ENCODE measurements around the gene CCDC148.

Gene CCDC148

GRCh38 chr2:158182676-158183295, 273.8 kb downstream of the CCDC148 start:
- DNase-seq (ENCODE audit: extremely low read depth in 1 of 2, low read depth in 1 of 2): no peak

DNA sequence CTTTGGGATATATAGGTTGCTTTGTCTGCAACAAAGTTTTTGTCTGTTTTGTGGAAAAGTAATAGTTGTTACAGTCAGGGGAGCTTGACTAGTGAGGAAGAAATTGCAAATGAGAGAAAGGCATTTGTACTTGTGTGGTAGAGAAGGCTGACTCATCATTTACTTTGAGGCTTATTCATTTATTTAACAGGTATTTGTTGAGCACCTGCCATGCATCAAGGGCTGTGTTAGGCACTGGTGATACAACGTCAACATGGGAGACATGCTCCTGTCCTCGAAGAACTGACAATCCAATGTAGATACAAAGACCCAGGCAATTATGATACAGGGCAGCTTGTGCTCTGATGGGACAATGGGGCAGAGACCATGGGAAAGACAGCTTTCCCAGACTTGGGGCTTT, 275.4 kb downstream of the CCDC148 start:
- DNase-seq (ENCODE audit: extremely low read depth in 1 of 2, low read depth in 1 of 2): no peak

DNA sequence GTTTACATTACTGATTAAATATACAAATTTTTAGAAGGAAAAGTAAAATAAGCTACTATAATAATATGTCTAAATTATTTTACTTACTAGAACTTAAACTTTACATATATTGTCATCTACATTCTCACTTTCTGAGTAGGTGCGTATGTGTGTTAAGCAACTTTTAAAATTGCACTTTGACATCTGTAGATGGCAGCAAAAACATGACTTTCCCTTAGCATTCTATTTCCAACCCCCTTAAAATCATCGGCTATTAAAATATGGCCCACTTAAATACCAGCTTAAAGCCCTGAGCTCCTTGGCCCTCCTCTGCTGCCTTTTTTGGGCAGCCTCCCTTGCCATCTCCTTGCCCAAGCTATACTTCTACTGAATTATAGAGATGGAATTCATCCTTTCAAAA, 276.9 kb downstream of the CCDC148 start:
- no peak for DNase-seq (ENCODE audit: extremely low read depth in 1 of 2, low read depth in 1 of 2)

GRCh38 chr2:158178646-158179045, 277.9 kb downstream of the CCDC148 start:
- DNase-seq (ENCODE audit: extremely low read depth in 1 of 2, low read depth in 1 of 2): no peak

DNA sequence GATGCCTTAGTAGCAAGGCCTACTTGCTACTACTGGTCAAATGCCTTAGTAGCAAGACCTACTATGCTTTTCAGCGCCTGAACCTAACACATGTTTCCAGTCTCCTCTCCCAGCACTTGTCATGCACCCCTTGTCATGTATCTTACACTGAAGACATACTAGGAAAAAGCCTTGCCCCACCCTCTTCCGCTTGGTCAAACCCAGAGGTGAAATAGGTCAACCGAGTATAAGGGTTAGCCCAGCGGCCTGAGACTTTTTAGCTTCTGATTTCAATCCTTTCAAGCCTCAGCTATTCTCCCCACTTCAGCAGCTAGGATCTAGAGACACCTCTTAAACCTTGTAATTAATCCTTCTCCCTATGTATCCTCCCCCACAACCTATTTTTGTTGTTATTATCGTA, 281.6 kb downstream of the CCDC148 start:
- no peak for DNase-seq (ENCODE audit: extremely low read depth in 1 of 2, low read depth in 1 of 2)

DNA sequence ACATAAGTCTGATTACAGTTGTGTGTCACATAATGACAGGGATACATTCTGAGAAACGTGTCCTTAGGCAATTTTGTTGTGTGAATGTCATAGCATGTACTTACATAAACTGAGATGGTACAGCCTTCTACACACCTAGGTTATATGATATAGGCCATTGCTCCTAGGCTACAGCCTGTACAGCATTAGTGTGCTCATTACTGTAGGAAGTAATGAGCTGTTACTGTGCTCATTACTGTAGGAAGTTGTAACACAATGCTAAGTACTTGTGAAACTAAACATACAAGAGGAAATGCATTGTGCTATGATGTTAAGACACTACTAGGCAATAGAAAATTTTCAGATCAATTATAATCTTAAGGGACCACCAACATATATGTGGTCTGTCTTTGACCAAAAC, 282.1 kb downstream of the CCDC148 start:
- no peak for DNase-seq (ENCODE audit: extremely low read depth in 1 of 2, low read depth in 1 of 2)

DNA sequence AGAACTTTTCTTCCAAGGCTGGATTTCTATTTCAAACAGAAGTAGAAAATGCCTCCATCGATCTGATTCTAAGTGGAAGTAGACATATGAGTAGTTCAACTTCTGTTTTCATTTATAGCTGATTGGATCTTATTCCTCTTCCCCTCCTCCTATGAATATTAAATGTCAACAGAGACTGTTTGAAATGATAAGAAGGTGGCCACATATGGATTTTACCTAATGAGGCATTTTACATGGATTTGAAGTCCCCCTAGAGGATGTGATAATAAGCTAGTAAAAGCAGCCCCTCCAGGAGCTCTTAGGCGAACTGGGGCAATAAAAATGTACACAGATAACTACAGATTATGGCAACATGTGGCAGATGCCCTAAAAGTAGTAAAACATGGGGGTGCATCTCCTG, 283.8 kb downstream of the CCDC148 start:
- no peak for DNase-seq (ENCODE audit: extremely low read depth in 1 of 2, low read depth in 1 of 2)

DNA sequence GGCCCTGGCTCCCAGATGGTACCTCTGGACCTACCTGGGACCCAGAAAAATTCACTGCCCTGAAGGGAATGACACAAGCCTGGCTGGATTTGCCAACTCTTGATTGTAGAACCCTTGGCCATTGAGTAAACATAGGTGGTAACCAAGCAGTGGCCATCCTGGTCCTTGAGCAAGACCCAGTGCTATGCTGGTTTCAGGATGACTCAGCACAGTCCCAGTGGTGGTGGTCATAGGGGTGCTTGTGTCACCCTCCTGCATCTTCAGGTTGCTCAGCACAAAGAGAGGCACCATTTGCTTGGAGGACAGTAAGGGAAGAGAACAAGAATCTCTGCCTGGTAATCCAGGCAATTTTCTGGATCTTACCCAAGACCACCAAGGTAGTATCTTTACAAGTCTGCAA, 302.0 kb downstream of the CCDC148 start:
- no peak for DNase-seq (ENCODE audit: extremely low read depth in 1 of 2, low read depth in 1 of 2)

GRCh38 chr2:158153270-158154015, 303.1 kb downstream of the CCDC148 start:
- DNase-seq (ENCODE audit: extremely low read depth in 1 of 2, low read depth in 1 of 2): no peak

DNA sequence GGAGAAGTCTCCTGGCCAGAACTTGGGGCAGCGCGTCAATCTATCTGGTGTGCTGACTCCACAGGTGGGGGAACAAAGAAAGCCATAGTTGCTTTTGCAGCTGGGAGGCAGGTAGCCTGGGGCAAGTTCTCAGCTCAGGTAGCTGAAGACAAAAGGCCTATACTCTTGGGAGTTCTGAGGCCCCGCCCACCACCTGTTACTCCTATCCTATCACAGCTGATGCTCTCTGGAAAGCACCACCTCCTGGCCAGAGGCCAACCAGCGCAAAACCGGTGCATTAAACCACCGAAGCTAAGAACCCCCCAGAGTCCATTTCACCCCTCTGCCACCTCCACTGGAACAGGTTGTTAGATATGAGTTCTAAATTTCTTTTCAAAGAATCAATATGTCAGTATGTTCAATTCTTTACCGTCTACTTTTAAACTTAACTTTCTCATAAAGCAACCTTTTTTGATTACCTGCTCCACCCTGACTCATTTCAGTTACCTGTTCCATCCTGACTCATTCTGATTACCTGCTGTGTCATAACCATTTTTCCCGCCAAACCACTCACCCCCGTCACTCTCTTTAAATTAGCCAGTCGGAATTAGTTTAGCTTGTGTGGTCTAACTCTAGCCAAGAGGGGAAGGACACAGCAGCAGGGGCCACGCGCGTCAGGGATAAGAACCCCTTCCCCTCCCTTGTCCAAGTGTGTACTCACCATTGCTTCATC, 311.5 kb downstream of the CCDC148 start:
- DNase-seq (ENCODE audit: extremely low read depth in 1 of 2, low read depth in 1 of 2): no peak

- no peak for DNase-seq (ENCODE audit: extremely low read depth in 1 of 2, low read depth in 1 of 2)
Measured at GRCh38 chr2:158143703-158144360, 312.7 kb downstream of the CCDC148 start.

DNA sequence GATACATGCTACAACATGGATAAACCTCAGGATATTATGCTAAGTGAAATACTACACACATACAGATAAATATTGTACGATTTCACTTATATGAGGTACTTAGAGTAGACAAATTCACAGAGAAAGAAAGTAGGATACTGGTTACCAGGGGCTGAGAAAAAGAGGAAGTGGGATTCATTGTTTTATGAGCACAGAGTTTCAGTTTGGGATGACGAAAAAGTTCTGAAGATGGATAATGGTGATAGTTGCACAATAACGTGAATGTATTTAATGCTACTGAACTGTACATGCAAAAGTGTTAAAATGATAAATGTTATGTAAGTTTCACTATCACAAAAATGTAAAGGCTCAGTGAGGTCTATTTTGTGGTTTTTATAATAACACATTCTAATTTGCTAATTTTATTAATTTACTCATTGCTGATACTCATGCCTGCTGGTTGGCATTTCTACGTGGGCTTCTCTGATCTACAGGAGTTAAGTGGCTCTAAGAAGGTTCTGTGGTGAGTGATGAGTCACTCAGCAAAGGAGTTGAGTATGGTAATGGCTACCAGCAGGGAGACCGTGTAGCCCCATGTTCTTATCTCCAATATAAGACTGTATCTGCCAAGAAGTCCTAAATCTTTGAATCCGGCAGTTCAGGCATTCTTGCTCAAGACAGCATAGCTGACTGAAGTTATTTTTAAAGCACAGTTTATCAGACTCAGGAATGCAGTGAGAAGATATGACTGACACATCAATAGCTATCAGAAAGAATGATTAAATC, 313.8 kb downstream of the CCDC148 start:
- no peak for DNase-seq (ENCODE audit: extremely low read depth in 1 of 2, low read depth in 1 of 2)

- no peak for DNase-seq (ENCODE audit: extremely low read depth in 1 of 2, low read depth in 1 of 2)
Measured at GRCh38 chr2:158142165-158142564, 314.4 kb downstream of the CCDC148 start.

DNA sequence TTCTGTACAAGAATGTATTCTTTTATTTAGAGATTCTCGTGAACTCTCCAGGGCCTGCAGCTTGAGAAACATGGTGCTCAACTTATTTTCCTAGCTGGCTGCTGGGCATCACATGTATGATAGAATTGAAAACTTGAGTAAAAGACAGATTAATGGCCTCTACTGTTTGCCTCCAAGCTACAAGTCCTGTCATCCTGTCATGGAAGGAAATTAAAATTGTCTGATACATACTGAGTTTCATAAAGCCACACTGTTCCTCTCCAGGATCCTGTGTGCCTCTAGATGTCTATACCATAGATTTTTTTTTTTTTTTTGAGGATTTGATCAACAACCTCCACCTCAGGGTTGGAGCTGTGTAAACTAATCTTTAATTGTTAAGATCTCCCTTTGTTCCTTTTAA, 316.4 kb downstream of the CCDC148 start:
- no peak for DNase-seq (ENCODE audit: extremely low read depth in 1 of 2, low read depth in 1 of 2)

DNA sequence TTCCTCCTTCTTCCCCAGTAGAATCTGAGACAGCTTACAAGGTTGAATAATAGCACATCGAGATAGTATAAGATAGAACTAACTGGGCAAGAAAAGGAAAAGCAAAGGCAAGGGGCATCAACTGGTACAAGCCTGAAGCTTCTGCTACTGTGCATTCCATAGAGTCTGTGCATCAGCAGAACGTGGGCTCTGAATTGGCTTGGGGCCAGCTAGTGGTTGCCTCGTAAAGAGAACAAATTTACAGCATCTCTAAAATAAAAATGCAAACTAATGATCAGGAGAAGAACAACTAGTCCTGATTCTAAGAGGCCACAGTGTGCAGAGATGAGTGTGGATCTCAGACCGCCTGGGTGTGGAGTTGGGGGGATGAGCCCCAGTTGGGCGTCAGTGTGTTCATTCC, 318.3 kb downstream of the CCDC148 start:
- DNase-seq (ENCODE audit: extremely low read depth in 1 of 2, low read depth in 1 of 2): no peak

DNA sequence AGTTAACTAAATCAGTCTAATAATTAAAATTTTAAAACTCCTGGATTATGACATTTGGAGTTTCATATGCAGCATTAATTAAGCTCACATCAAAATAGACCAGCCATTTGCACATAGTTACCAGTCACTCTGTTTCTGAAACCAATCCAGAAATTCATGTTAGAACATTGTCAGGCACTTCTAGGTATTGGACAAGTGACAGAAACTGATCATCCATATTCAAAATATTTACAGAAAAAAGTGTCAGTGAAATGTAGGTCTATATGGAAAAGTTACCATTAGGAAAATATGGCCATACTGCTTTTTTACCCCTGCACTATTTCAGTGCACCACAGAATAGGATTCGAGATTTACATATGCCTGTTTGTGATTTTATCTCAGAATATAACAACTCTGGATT, 321.5 kb downstream of the CCDC148 start:
- DNase-seq (ENCODE audit: extremely low read depth in 1 of 2, low read depth in 1 of 2): no peak

GRCh38 chr2:158134655-158135054, 321.9 kb downstream of the CCDC148 start:
- no peak for DNase-seq (ENCODE audit: extremely low read depth in 1 of 2, low read depth in 1 of 2)

DNA sequence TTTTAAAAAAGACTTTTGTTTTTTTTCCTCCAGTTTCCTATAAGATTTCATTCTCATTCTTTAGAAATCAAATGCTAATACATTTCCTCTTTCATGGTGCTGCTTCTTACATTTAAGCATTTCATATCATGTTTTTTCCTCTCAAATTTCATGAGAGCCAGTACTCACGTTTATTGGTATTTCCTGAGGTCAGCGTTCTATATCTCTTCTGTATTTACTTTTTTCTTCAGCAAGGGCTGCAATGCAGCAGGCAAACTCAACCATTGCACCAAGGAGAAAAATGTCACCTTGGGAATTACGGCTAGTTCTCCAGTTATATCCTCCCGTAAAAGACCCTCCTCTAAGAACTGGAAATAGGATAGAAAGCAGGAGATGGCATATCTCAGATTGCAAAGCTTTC, 322.5 kb downstream of the CCDC148 start:
- DNase-seq (ENCODE audit: extremely low read depth in 1 of 2, low read depth in 1 of 2): no peak

DNA sequence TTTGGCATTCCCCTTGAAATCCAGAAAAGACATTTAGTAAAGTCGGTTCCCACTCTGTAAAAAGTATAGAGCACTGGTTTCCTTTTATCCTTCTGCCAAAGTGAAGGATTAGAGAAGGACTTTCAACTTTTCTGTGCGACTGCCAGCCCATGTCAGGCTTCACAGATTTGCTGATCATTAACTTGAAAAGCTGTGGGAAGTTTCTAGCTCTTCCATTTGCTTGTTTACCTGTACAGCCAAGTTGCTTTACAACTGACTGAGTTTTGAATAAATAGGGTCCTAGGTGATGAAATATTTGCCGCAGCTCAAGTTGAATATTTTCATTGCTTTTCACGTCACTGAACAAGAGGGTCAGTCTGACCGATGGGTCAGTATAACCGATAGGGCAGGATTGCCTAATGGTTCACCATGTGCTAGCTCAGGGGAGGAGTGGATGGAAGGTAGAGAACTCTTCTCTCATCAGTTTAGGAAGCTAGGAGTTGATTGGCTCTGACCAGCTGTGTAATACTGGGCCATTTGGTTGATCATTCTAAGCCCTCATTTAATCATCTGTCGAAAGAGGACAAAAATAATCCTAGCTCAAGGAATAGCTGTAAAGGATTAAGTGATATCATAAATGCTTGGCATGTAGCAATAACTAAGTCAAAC, 324.5 kb downstream of the CCDC148 start:
- no peak for DNase-seq (ENCODE audit: extremely low read depth in 1 of 2, low read depth in 1 of 2)

DNA sequence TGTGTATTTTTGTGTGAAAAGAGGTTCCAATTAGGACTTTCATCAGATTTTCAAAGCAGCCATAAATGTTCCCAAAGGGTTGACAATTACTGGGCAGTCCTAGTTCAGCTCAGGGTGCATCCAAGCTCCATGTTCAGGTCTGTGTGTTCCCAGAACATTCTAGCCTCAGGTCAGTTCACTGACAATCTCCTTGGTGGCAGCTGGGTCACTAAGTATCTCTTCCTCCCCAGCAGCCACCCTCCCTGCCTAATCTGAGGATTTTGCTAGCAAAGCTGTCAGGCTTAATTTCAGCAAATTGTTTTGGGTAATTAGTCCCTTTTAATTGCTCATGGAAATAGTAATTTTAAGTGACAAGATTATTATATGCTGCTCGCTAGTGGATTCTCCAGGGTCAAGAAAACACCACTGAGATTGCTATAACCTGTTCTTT, 325.1 kb downstream of the CCDC148 start:
- DNase-seq (ENCODE audit: extremely low read depth in 1 of 2, low read depth in 1 of 2): no peak
